SW 1271 (cell line): ENCODE data around the gene TBL1X.

ENCODE experiments used
- DNase-seq, 2 experiments: peaks; one replicate each; lab custom pipeline; 2025; lab: John Stamatoyannopoulos, UW

The TBL1X gene

GRCh38 chrX:9586992-9587392 is 122.1 kb downstream of the TBL1X start:
- DNase-seq, result no peak

GRCh38 chrX:9587642-9588041 is 122.8 kb downstream of the TBL1X start:
- no peak for DNase-seq

GRCh38 chrX:9591496-9591895 is 126.6 kb downstream of the TBL1X start:
- no peak for DNase-seq

- no peak for DNase-seq
Observed at GRCh38 chrX:9593756-9594155, 128.9 kb downstream of the TBL1X start.

GRCh38 chrX:9595174-9595573 is 130.3 kb downstream of the TBL1X start:
- no peak for DNase-seq

GRCh38 chrX:9596837-9597236 is 132.0 kb downstream of the TBL1X start:
- DNase-seq, result no peak

GRCh38 chrX:9597361-9598035 is 132.6 kb downstream of the TBL1X start:
- DNase-seq, result no peak

GRCh38 chrX:9598344-9598743 is 133.5 kb downstream of the TBL1X start:
- no peak for DNase-seq

- DNase-seq, result no peak
Observed at GRCh38 chrX:9604111-9604907, 139.5 kb downstream of the TBL1X start.

GRCh38 chrX:9604908-9605306 is 140.0 kb downstream of the TBL1X start:
- no peak for DNase-seq

- no peak for DNase-seq
Observed at GRCh38 chrX:9605484-9605883, 140.6 kb downstream of the TBL1X start.

- no peak for DNase-seq
Observed at GRCh38 chrX:9606971-9607370, 142.1 kb downstream of the TBL1X start.

GRCh38 chrX:9609499-9609898 is 144.6 kb downstream of the TBL1X start:
- no peak for DNase-seq

GRCh38 chrX:9609987-9610386 is 145.1 kb downstream of the TBL1X start:
- no peak for DNase-seq

- peak in 1 of 2 experiments; percentile 1 for DNase-seq
Observed at GRCh38 chrX:9610771-9611392, 146.0 kb downstream of the TBL1X start.

- DNase-seq, result no peak
Observed at GRCh38 chrX:9611436-9612145, 146.7 kb downstream of the TBL1X start.

- DNase-seq, result no peak
Observed at GRCh38 chrX:9612146-9612505, 147.3 kb downstream of the TBL1X start.

GRCh38 chrX:9614016-9614415 is 149.2 kb downstream of the TBL1X start:
- no peak for DNase-seq

- DNase-seq, result no peak
Observed at GRCh38 chrX:9619133-9619532, 154.3 kb downstream of the TBL1X start.

GRCh38 chrX:9619581-9619980 is 154.7 kb downstream of the TBL1X start:
- no peak for DNase-seq

- DNase-seq, result no peak
Observed at GRCh38 chrX:9622128-9622527, 157.3 kb downstream of the TBL1X start.

GRCh38 chrX:9626379-9626778 is 161.5 kb downstream of the TBL1X start:
- DNase-seq, result no peak

GRCh38 chrX:9627922-9628321 is 163.1 kb downstream of the TBL1X start:
- DNase-seq, result no peak
